ENCODE results near the gene CDT1.
"Not testable (repeated sequence)": the region's sequence is repeated elsewhere in the genome, so short reads cannot be mapped to it uniquely, and the experiment has no call there.

CDT1 gene

GRCh38 chr16:88784074-88784855 is 19.3 kb upstream of the CDT1 start:
- peak in 1 of 2 experiments; percentile 48 for DNase-seq

- DNase-seq, result no peak
These were observed 18.8 kb upstream of the CDT1 start for GRCh38 chr16:88784856-88785105.

GRCh38 chr16:88785106-88785924 is 18.3 kb upstream of the CDT1 start, which contains the start of gene PIEZO1:
Gene PIEZO1 (minus strand): TSS chr16:88785220. CDS start chr16:88784964, 256 bp downstream.
- peak in 1 of 2 experiments; percentile 61 for DNase-seq

- DNase-seq, result no peak
These were observed 15.8 kb upstream of the CDT1 start for GRCh38 chr16:88787579-88788314.

GRCh38 chr16:88788749-88789148 is 14.8 kb upstream of the CDT1 start:
- DNase-seq, result not testable (repeated sequence)

- DNase-seq, result no peak
These were observed 14.0 kb upstream of the CDT1 start for GRCh38 chr16:88789594-88789993.

GRCh38 chr16:88790312-88791211 is 13.0 kb upstream of the CDT1 start:
- peak in 1 of 2 experiments; percentile 57 for DNase-seq

GRCh38 chr16:88792078-88792550 is 11.5 kb upstream of the CDT1 start:
- DNase-seq, result no peak

GRCh38 chr16:88792668-88793250 is 10.8 kb upstream of the CDT1 start:
- DNase-seq, result no peak

- DNase-seq, result no peak
These were observed 10.2 kb upstream of the CDT1 start for GRCh38 chr16:88793251-88793954.

GRCh38 chr16:88796278-88796677 is 7.3 kb upstream of the CDT1 start:
- no peak for DNase-seq

GRCh38 chr16:88798073-88798472 is 5.5 kb upstream of the CDT1 start:
- no peak for DNase-seq

- DNase-seq, result no peak
These were observed 4.7 kb upstream of the CDT1 start for GRCh38 chr16:88798772-88799455.

- DNase-seq, result no peak
These were observed 3.9 kb upstream of the CDT1 start for GRCh38 chr16:88799569-88800276.

GRCh38 chr16:88800277-88800592 is 3.4 kb upstream of the CDT1 start:
- DNase-seq, result no peak

- no peak for DNase-seq
These were observed 573 bp downstream of the CDT1 start for GRCh38 chr16:88804173-88804551.

- DNase-seq, result peak in 1 of 2 experiments; percentile 79
These were observed 1.2 kb downstream of the CDT1 start for GRCh38 chr16:88804552-88805339.

- no peak for DNase-seq
These were observed 1.7 kb downstream of the CDT1 start for GRCh38 chr16:88805340-88805715.

GRCh38 chr16:88805887-88806393 is 2.4 kb downstream of the CDT1 start:
- no peak for DNase-seq
